Spleen (tissue), 11 donors: Measurements from ENCODE around the gene EVA1C. TPM values are rescaled to one million over a fixed set of nuclear protein-coding genes. Genes with fewer than 3 reads are reported as not detected.

ENCODE experiments used
- DNase-seq: peaks from one replicate; pipeline ENCODE4 v3.0.0-alpha.2; 2020
- H3K27ac ChIP-seq, 8 donors: fragments of 200-600 bp; sonication (generic) in 7 of 8; 1 replicate in 4 of 8; 2 replicates in 4 of 8; pipeline versions ENCODE4 v1.5.0 to v1.8.0; 2016 to 2021; ENCODE audit warnings: inconsistent platforms in 4 of 8, mild to moderate bottlenecking in 4 of 8, moderate library complexity in 1 of 8
- H3K27me3 ChIP-seq, 7 donors: fragments of 200-600 bp; sonication (generic) in 6 of 7; replicated peaks in 1 of 7; 1 replicate in 4 of 7; 2 replicates in 3 of 7; pipeline versions ENCODE4 v1.5.0 to v1.8.0; 2016 to 2021; ENCODE audit warnings: inconsistent platforms in 3 of 7, mild to moderate bottlenecking in 1 of 7
- H3K36me3 ChIP-seq, 6 donors: fragments of 200-600 bp; sonication (generic) in 5 of 6; 1 replicate in 4 of 6; 2 replicates in 2 of 6; pipeline versions ENCODE4 v1.5.0 to v1.8.0; 2016 to 2021; ENCODE audit warnings: inconsistent platforms in 2 of 6
- H3K4me1 ChIP-seq, 6 donors: fragments of 200-600 bp; sonication (generic) in 5 of 6; 1 replicate in 3 of 6; 2 replicates in 3 of 6; pipeline versions ENCODE4 v1.5.0 to v1.8.0; 2016 to 2021; ENCODE audit warnings: inconsistent platforms in 3 of 6
- H3K4me3 ChIP-seq, 8 donors: fragments of 200-600 bp; sonication (generic) in 7 of 8; 1 replicate in 4 of 8; 2 replicates in 4 of 8; pipeline versions ENCODE4 v1.5.0 to v1.8.0; 2016 to 2021; ENCODE audit warnings: inconsistent platforms in 4 of 8, mild to moderate bottlenecking in 4 of 8, moderate library complexity in 2 of 8
- H3K9me3 ChIP-seq, 8 donors: fragments of 200-600 bp; sonication (generic) in 7 of 8; 1 replicate in 4 of 8; 2 replicates in 4 of 8; pipeline versions ENCODE4 v1.5.0 to v1.8.0; 2016 to 2021; ENCODE audit warnings: inconsistent platforms in 4 of 8
- POLR2A ChIP-seq, 3 donors: fragments of 450-650 bp; IDR thresholded peaks; one replicate each; pipeline ENCODE4 v1.5.1; 2017; ENCODE audit warnings: antibody characterized with exemption in 3 of 3, mild to moderate bottlenecking in 1 of 3
- POLR2AphosphoS5 ChIP-seq, 3 donors: sonication (generic); formaldehyde crosslinking; IDR thresholded peaks; one replicate each; pipeline ENCODE4 v1.5.1; 2017; ENCODE audit warnings: antibody characterized with exemption in 3 of 3
- WGBS, 5 donors: extraction: QIAGEN DNeasy Blood & Tissue Kit in 3 of 5; methylation state at CpG; one replicate each; pipeline versions ENCODE4 v1.1.5 to v1.1.7; 2013 to 2018; 5-methylcytosine and 5-hydroxymethylcytosine counted together
- intact Hi-C: fragments of 100-400 bp; cut with DNase I; formaldehyde crosslinking; loops from one replicate; pipeline ENCODE4 v1.15.0; 2023; ENCODE audit warnings: low total_unique reads
- polyA plus RNA-seq, 3 donors: library from polyadenylated mRNA; stranded (reverse); fragments of 200-250 nt; gene quantifications; one replicate each; pipeline ENCODE4 v1.2.1, GENCODE V29; 2013
- total RNA-seq, 7 donors: library from RNA; depleted of rRNA in 3 of 7; stranded (reverse); fragments of >200 nt in 3 of 7; fragmentation: NEBNext Ultra II Directional in 4 of 7; extraction: Animal tissue kit (Norgen Biotek cat#: 25700) in 4 of 7; gene quantifications; one replicate each; pipeline versions ENCODE4 v1.1.0 to v1.2.1, GENCODE V29; 2016 to 2021
- TF ChIP-seq, protein P1 (sequence below), 11 experiments: fragments of 200-600 bp in 7 of 11; fragments of 450-650 bp in 4 of 11; sonication (generic) in 4 of 11; IDR thresholded peaks in 8 of 11; conservative IDR thresholded peaks in 3 of 11; 1 replicate in 7 of 11; 2 replicates in 4 of 11; pipeline versions ENCODE4 v1.4.0 to v1.8.0; 2016 to 2021; ENCODE audit warnings: antibody characterized with exemption in 11 of 11, inconsistent platforms in 4 of 11, mild to moderate bottlenecking in 1 of 11
- donor health status: healthy with polysubstance abuse.
- donor health status: DM: no; HTN: no; CAD: no; lungs with moderate emphysema.
- donor health status: DM: no; HTN: no; CAD: no.
- donor health status: Bipolar disorder and iron deficiency.
- donor health status: healthy.
- donor health status: DM: no; HTN: no; CAD: no.
- donor health status: DM: yes; HTN: yes; CAD: no.

The EVA1C gene
- total and polyA plus RNA-seq, 10 donors, result 11.9 to 39.4 (median 25.4) TPM

DNA sequence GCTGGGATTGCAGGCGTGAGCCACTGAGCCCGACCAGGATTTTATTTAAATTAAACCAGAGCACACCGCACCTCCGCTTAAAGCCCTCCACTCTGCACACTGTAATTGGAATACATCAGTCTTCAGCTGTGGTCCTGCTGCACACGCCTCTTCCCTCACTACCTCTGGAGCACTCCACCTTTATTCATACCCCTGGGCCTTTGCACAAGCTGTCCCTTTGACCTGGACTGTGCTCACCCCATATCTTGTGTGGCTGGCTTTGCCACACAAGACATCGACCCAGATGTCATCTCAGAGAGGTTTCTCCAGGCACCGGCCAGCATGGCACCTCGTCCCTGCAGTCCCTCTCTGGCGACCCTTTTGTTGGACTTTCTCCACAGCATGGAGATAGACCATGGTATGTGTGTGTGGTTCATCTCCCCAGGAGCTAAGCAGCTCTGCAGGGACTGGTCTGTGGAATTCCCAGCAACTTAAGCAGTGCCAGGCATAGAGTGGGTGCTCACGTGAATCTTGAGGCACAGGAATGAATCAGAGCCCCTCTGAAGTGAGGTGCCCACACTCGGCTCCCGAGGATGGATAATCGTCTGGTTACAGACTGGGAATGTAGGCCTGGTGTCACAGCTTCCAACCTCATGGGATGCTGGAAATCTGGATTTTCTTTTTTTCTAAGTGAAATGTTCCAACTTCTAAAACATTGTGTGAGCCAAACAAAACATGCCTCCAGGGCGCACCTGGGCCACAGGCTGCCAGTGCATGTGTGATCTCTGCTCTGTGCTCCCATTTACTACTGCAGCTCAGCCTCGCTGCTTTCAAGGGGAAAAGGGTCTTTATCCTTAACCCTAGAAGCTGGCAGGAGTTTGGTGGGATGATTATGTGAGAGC is 61.9 kb downstream of the EVA1C start:
- Histone ChIP-seq H3K27me3 (no peaks in the 10 kb centered on the region), H3K36me3 (peaks cover 0 to 73% (median 13%) of the 10 kb centered on the region in 6 donors), H3K4me3 (no peak overlapping the region), H3K9me3 (no peaks in the 10 kb centered on the region), H3K27ac (peak overlapping the region in 5 of 8 donors; percentile 39 to 76 (median 62)), H3K4me1 (peaks cover 0 to 24% (median 5%) of the 10 kb centered on the region in 6 donors)
- intact Hi-C loops, result no loop called here
- TF ChIP-seq POLR2AphosphoS5 (IDR thresholded peaks at IDR 0.05), result no peak
- WGBS, 5 donors, result 88 to 97% (median 94%) methylated on average over 15 of the region's 15 CpGs
- peak; percentile 15 for DNase-seq

DNA sequence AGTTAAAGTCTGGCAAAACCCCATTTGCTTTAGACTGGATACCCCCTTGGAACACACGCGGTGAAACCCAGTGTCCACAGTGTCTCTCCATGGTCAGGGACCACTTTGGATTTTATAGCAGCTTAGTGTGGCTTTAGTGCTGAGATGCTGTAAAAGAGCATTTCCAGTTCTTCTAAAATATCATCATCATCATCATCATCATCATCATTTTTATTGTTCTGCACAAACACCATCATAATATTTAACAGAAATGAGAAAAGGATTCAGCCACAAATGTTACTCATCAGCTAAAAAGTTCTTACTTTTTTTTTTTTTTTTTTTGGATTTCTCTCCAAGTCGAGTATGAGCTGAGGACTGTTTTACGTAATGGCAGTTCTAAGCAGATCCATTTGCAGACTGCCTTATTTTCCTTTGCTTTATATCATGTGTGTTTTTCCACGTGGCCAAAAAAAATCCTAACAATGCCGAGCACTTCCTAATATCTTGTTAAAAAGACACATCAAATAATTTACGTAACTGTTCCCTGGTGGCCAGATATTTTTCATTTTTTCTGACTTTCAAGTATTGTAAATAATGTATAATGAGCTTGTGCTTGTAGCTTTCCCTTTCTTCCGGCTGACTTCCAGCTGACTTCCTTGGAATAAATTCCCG is 62.8 kb downstream of the EVA1C start:
- H3K4me3 ChIP-seq, result no peak overlapping the region
- peak overlapping the region in 7 of 8 donors; percentile 22 to 76 (median 46) for H3K27ac ChIP-seq
- 63 to 83% (median 69%) methylated on average over 9 of the region's 9 CpGs for WGBS, 5 donors
- H3K9me3 ChIP-seq, result no peaks in the 10 kb centered on the region
- no peak for DNase-seq
- peaks cover 0 to 64% (median 8%) of the 10 kb centered on the region in 6 donors for H3K36me3 ChIP-seq
- TF ChIP-seq POLR2A (IDR thresholded peaks at IDR 0.05) (no peak), POLR2AphosphoS5 (IDR thresholded peaks at IDR 0.05) (no peak)
- TF ChIP-seq, protein P1, sequence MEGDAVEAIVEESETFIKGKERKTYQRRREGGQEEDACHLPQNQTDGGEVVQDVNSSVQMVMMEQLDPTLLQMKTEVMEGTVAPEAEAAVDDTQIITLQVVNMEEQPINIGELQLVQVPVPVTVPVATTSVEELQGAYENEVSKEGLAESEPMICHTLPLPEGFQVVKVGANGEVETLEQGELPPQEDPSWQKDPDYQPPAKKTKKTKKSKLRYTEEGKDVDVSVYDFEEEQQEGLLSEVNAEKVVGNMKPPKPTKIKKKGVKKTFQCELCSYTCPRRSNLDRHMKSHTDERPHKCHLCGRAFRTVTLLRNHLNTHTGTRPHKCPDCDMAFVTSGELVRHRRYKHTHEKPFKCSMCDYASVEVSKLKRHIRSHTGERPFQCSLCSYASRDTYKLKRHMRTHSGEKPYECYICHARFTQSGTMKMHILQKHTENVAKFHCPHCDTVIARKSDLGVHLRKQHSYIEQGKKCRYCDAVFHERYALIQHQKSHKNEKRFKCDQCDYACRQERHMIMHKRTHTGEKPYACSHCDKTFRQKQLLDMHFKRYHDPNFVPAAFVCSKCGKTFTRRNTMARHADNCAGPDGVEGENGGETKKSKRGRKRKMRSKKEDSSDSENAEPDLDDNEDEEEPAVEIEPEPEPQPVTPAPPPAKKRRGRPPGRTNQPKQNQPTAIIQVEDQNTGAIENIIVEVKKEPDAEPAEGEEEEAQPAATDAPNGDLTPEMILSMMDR (IDR thresholded peaks at IDR 0.05 in 8 of 11, conservative IDR thresholded peaks at IDR 0.05 in 3 of 11), result no peak
- H3K4me1 ChIP-seq, result peaks cover 0 to 24% (median 5%) of the 10 kb centered on the region in 6 donors
- no peaks in the 10 kb centered on the region for H3K27me3 ChIP-seq
- intact Hi-C loops, result no loop called here

DNA sequence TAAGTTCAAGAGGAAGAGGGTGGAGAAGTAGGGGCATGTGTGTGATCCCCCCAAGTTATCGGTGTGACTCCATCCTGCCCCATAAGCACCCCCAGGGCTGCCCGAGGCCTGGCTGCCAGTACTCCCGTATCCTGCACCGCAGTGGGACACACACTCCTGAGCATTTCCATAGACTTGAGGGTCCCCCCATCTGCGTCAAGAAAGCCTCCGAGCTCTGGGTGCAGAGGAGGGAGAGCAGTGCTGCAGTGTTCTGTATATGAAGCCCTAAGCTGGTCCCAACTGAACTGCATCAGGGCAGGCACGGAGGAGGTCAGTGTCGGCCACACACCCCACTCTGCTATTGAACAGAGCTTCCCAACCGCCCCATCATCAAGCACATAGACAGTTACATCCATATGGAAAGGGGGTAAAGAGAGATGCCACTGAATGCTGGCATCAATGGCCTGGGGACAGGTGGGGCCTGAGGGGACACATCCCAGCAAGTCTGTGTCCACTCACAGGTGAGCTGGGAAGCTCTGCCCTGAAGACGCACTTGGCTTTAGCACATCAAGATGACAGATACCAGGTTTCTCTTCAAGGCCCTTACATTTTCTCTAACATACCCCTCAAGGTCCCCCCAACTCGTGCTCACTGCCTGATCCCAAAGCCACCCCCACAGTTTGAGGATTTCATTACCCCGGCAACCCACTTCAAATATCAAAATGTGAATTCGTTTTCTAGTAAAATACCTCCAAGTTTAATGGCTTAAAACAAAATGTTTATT is 64.3 kb downstream of the EVA1C start:
- H3K4me3 ChIP-seq, result no peak overlapping the region
- H3K27me3 ChIP-seq, result no peaks in the 10 kb centered on the region
- intact Hi-C loops, result no loop called here
- H3K9me3 ChIP-seq, result no peaks in the 10 kb centered on the region
- H3K27ac ChIP-seq, result peak overlapping the region in 7 of 8 donors; percentile 26 to 76 (median 46)
- TF ChIP-seq POLR2AphosphoS5 (IDR thresholded peaks at IDR 0.05) (no peak), POLR2A (IDR thresholded peaks at IDR 0.05) (no peak)
- TF ChIP-seq, protein P1 (IDR thresholded peaks at IDR 0.05 in 8 of 11, conservative IDR thresholded peaks at IDR 0.05 in 3 of 11), result no peak
- peaks cover 0 to 48% (median 6%) of the 10 kb centered on the region in 6 donors for H3K36me3 ChIP-seq
- peak; percentile 47 for DNase-seq
- peaks cover 0 to 24% (median 5%) of the 10 kb centered on the region in 6 donors for H3K4me1 ChIP-seq
- WGBS, 5 donors, result 83 to 96% (median 94%) methylated on average over 11 to 13 of the region's 13 CpGs

- Histone ChIP-seq H3K27me3 (no peaks in the 10 kb centered on the region), H3K9me3 (no peaks in the 10 kb centered on the region), H3K36me3 (peaks cover 0 to 43% (median 4%) of the 10 kb centered on the region in 6 donors), H3K4me3 (no peak overlapping the region), H3K27ac (peak overlapping the region in 3 of 8 donors; percentile 3 to 76 (median 39)), H3K4me1 (peaks cover 0 to 24% (median 5%) of the 10 kb centered on the region in 6 donors)
- TF ChIP-seq POLR2AphosphoS5 (IDR thresholded peaks at IDR 0.05) (no peak), POLR2A (IDR thresholded peaks at IDR 0.05) (no peak)
- TF ChIP-seq, protein P1 (IDR thresholded peaks at IDR 0.05 in 8 of 11, conservative IDR thresholded peaks at IDR 0.05 in 3 of 11), result no peak
- intact Hi-C loops, result no loop called here
- 69 to 79% (median 76%) methylated on average over 7 to 9 of the region's 9 CpGs for WGBS, 5 donors
- DNase-seq, result peak; percentile 35
Measured at GRCh38 chr21:32477424-32477745, 64.9 kb downstream of the EVA1C start.
